ENCODE results near the gene RABGAP1L. TPM values are rescaled to one million over a fixed set of nuclear protein-coding genes. Genes with fewer than 3 reads are reported as not detected.
A peak's percentile ranks its signal among the peaks of the same experiment; 100 is the strongest.

The RABGAP1L gene
- total and polyA plus RNA-seq, 10 of the 15 experiments (the other 5 are each of a cell fraction or from before 2014, with no cell fraction given) = 5.8 to 194 (median 113) TPM

- peak; percentile 89 for TF ChIP-seq JUNB (IDR thresholded peaks at IDR 0.05)
- no peak for TF ChIP-seq CBX3 (IDR thresholded peaks at IDR 0.05; ENCODE audit: borderline replicate concordance, low read depth)
- peak in 1 of 2 experiments; percentile 44; a peak in 1 of 4 replicates for TF ChIP-seq ETV6 (conservative IDR thresholded peaks at IDR 0.05 in 1 of 2, IDR thresholded peaks at IDR 0.05 in 1 of 2; ENCODE audit: borderline replicate concordance in 1 of 2, low read depth in 1 of 2)
- no peak for TF ChIP-seq NR2C2 (IDR thresholded peaks at IDR 0.05; ENCODE audit: borderline replicate concordance, control insufficient read depth, insufficient read length, low read depth)
- TF ChIP-seq, protein P1, sequence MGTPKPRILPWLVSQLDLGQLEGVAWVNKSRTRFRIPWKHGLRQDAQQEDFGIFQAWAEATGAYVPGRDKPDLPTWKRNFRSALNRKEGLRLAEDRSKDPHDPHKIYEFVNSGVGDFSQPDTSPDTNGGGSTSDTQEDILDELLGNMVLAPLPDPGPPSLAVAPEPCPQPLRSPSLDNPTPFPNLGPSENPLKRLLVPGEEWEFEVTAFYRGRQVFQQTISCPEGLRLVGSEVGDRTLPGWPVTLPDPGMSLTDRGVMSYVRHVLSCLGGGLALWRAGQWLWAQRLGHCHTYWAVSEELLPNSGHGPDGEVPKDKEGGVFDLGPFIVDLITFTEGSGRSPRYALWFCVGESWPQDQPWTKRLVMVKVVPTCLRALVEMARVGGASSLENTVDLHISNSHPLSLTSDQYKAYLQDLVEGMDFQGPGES (IDR thresholded peaks at IDR 0.05) = no peak
- no peak for TF ChIP-seq SREBF2 (IDR thresholded peaks at IDR 0.05; ENCODE audit: low read length)
- TF ChIP-seq NFYA (IDR thresholded peaks at IDR 0.05; ENCODE audit: borderline replicate concordance, low read depth, low read length) = no peak
- TF ChIP-seq FOXM1 (IDR thresholded peaks at IDR 0.05; ENCODE audit: low read depth, low read length) = peak; percentile 61; the same call in 1 of the 2 replicates
- TF ChIP-seq TCF12 (IDR thresholded peaks at IDR 0.05; ENCODE audit: low read depth, low read length) = peak; percentile 59; the same call in 1 of the 2 replicates
- no peak for TF ChIP-seq CHD1 (IDR thresholded peaks at IDR 0.05; ENCODE audit: low read depth, low read length)
- no peak for TF ChIP-seq YBX1 (IDR thresholded peaks at IDR 0.05)
- no peak for TF ChIP-seq CEBPB (IDR thresholded peaks at IDR 0.05; ENCODE audit: borderline replicate concordance in 1 of 2, low read depth in 2 of 2, low read length in 2 of 2)
- TF ChIP-seq, protein P2, sequence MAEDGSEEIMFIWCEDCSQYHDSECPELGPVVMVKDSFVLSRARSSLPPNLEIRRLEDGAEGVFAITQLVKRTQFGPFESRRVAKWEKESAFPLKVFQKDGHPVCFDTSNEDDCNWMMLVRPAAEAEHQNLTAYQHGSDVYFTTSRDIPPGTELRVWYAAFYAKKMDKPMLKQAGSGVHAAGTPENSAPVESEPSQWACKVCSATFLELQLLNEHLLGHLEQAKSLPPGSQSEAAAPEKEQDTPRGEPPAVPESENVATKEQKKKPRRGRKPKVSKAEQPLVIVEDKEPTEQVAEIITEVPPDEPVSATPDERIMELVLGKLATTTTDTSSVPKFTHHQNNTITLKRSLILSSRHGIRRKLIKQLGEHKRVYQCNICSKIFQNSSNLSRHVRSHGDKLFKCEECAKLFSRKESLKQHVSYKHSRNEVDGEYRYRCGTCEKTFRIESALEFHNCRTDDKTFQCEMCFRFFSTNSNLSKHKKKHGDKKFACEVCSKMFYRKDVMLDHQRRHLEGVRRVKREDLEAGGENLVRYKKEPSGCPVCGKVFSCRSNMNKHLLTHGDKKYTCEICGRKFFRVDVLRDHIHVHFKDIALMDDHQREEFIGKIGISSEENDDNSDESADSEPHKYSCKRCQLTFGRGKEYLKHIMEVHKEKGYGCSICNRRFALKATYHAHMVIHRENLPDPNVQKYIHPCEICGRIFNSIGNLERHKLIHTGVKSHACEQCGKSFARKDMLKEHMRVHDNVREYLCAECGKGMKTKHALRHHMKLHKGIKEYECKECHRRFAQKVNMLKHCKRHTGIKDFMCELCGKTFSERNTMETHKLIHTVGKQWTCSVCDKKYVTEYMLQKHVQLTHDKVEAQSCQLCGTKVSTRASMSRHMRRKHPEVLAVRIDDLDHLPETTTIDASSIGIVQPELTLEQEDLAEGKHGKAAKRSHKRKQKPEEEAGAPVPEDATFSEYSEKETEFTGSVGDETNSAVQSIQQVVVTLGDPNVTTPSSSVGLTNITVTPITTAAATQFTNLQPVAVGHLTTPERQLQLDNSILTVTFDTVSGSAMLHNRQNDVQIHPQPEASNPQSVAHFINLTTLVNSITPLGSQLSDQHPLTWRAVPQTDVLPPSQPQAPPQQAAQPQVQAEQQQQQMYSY (CRISPR knock-in tag; IDR thresholded peaks at IDR 0.05) = no peak
- peak; percentile 63; the same call in 1 of the 2 replicates for TF ChIP-seq ZBED1 (IDR thresholded peaks at IDR 0.05; ENCODE audit: borderline replicate concordance)
- 0 out of 2 replicates have a peak, but pooled peaks have one; percentile 53 for TF ChIP-seq TCF3 (IDR thresholded peaks at IDR 0.05; ENCODE audit: borderline replicate concordance, insufficient read depth, low read depth, low read length)
- TF ChIP-seq E4F1 (IDR thresholded peaks at IDR 0.05; ENCODE audit: borderline replicate concordance, partially characterized antibody) = no peak
- peak; percentile 70; the same call in 1 of the 2 replicates for TF ChIP-seq NFIC (IDR thresholded peaks at IDR 0.05; ENCODE audit: low read depth, low read length)
- no peak for TF ChIP-seq ASH2L (IDR thresholded peaks at IDR 0.05; ENCODE audit: borderline replicate concordance, low read depth)
- peak; percentile 65; the same call in 1 of the 2 replicates for TF ChIP-seq CREM (IDR thresholded peaks at IDR 0.05; ENCODE audit: low read depth)
These were observed 50.2 kb downstream of the RABGAP1L start (continued) for GRCh38 chr1:174209347-174210187.

All from GM12878 (cell line).